GM12878 (cell line): ENCODE measurements around the gene PRKAG2. TPM values are rescaled to one million over a fixed set of nuclear protein-coding genes. Genes with fewer than 3 reads are reported as not detected.

Source experiments
- ATAC-seq: fragments of 200-7000 bp; cut with Tn5 transposase; 3 replicates; pipeline ENCODE4 v1.9.1; 2020; ENCODE audit warnings: mild to moderate bottlenecking, moderate library complexity
- BruUV-seq: library from RNA; stranded (reverse); fragments of 400-500 nt; replicated peaks from 2 replicates; lab custom pipeline; 2021; lab: Mats Ljungman, UMichigan
- CTCF ChIA-PET: fragments of 300-600 bp; sonication (Branson Sonifier 250); formaldehyde crosslinking; extraction: SDS; loops from one replicate; lab custom pipeline; 2021; ENCODE audit warnings: inconsistent platforms; lab: Yijun Ruan, JAX
- POLR2A ChIA-PET: fragments of 350-600 bp; formaldehyde crosslinking; extraction: SDS; loops from one replicate; lab custom pipeline; 2021; ENCODE audit warnings: inconsistent platforms; lab: Charles Lee
- RAD21 ChIA-PET: fragments of 300-600 bp; sonication (Branson Sonifier 250); formaldehyde crosslinking; loops from one replicate; lab custom pipeline; 2023; ENCODE audit warnings: antibody characterized with exemption; ENCODE audit not compliant: unreplicated experiment; lab: Charles Lee
- SMC1A ChIA-PET: fragments of 300-600 bp; sonication (Branson Sonifier 250); formaldehyde crosslinking; loops from one replicate; lab custom pipeline; 2023; ENCODE audit not compliant: unreplicated experiment, uncharacterized antibody; lab: Charles Lee
- DNase-seq: peaks from one replicate; pipeline ENCODE4 v3.0.0-alpha.2; 2011; ENCODE audit warnings: low read depth, low spot score
- FAIRE-seq: peaks from 3 replicates; lab custom pipeline; 2011; peaks lifted over from hg19 to GRCh38; lab: Jason Lieb, UNC
- H2AFZ ChIP-seq: 2 replicates; pipeline ENCODE4 v1.6.0; 2011; ENCODE audit warnings: low read depth, low read length, control low read depth; ENCODE audit not compliant: control insufficient read depth
- H3K27ac ChIP-seq: 2 replicates; pipeline ENCODE4 v1.5.1; 2011; ENCODE audit warnings: control low read depth; ENCODE audit not compliant: control insufficient read depth, insufficient read depth
- H3K27me3 ChIP-seq, 2 experiments: replicated peaks in 1 of 2; 2 replicates each; pipeline versions ENCODE4 v1.6.0 to v1.6.1; 2011; ENCODE audit warnings: low read length in 1 of 2; ENCODE audit not compliant: control insufficient read depth in 2 of 2, insufficient read depth in 2 of 2
- H3K36me3 ChIP-seq, 2 experiments: 2 replicates each; pipeline ENCODE4 v1.5.1; 2011; ENCODE audit warnings: low read length in 1 of 2; ENCODE audit not compliant: control insufficient read depth in 2 of 2, insufficient read depth in 2 of 2
- H3K4me1 ChIP-seq: 2 replicates; pipeline ENCODE4 v1.6.1; 2011; ENCODE audit warnings: mild to moderate bottlenecking, low read length, moderate library complexity, mixed read lengths; ENCODE audit not compliant: control insufficient read depth, insufficient read depth
- H3K4me2 ChIP-seq: 2 replicates; pipeline ENCODE4 v1.6.0; 2011; ENCODE audit warnings: control low read depth; ENCODE audit not compliant: control insufficient read depth, insufficient read depth
- H3K4me3 ChIP-seq: fragments of 200-600 bp; sonication (generic); 2 replicates; pipeline ENCODE4 v1.5.1; 2016
- H3K79me2 ChIP-seq: 2 replicates; pipeline ENCODE4 v1.6.0; 2011; ENCODE audit warnings: low read length; ENCODE audit not compliant: control insufficient read depth, insufficient read depth
- H3K9ac ChIP-seq: 2 replicates; pipeline ENCODE4 v1.8.0; 2011; ENCODE audit warnings: low read length, control low read depth, mixed read lengths; ENCODE audit not compliant: control insufficient read depth, insufficient read depth
- H3K9me3 ChIP-seq: replicated peaks from 3 replicates; pipeline ENCODE4 v1.5.1; 2011; ENCODE audit warnings: mild to moderate bottlenecking, low read length; ENCODE audit not compliant: control insufficient read depth, insufficient read depth
- H4K20me1 ChIP-seq: 2 replicates; pipeline ENCODE4 v1.6.0; 2011; ENCODE audit not compliant: control insufficient read depth, insufficient read depth
- ATF7 ChIP-seq: fragments of 450-650 bp; IDR thresholded peaks from 2 replicates; pipeline ENCODE4 v1.6.1; 2016; ENCODE audit warnings: low read depth, mild to moderate bottlenecking
- CBX5 ChIP-seq: sonication (generic); IDR thresholded peaks from 2 replicates; pipeline ENCODE4 v1.6.1; 2016; ENCODE audit warnings: low read depth, moderate library complexity, mild to moderate bottlenecking, inconsistent platforms
- FOXM1 ChIP-seq: IDR thresholded peaks from 2 replicates; pipeline ENCODE4 v1.6.1; 2012; ENCODE audit warnings: low read depth, mild to moderate bottlenecking, inconsistent platforms, low read length, moderate library complexity
- GABPA ChIP-seq: IDR thresholded peaks from 2 replicates; pipeline ENCODE4 v1.6.1; 2014; ENCODE audit warnings: antibody characterized with exemption, low read depth, mild to moderate bottlenecking, inconsistent platforms
- KAT2A ChIP-seq: conservative IDR thresholded peaks from 2 replicates; pipeline ENCODE4 v1.6.1; 2011; ENCODE audit warnings: low read depth, low read length; ENCODE audit not compliant: control insufficient read depth
- MEF2B ChIP-seq: fragments of 450-650 bp; IDR thresholded peaks from 2 replicates; pipeline ENCODE4 v1.6.1; 2018; ENCODE audit warnings: mild to moderate bottlenecking, moderate library complexity; ENCODE audit not compliant: partially characterized antibody, poor library complexity, severe bottlenecking
- NFYB ChIP-seq: IDR thresholded peaks from 2 replicates; pipeline ENCODE4 v1.6.1; 2011; ENCODE audit warnings: low read depth, mild to moderate bottlenecking, low read length, improper control_type of control experiment, moderate library complexity; ENCODE audit not compliant: insufficient read depth
- SMC3 ChIP-seq: IDR thresholded peaks from 2 replicates; pipeline ENCODE4 v1.6.1; 2011; ENCODE audit warnings: low read length, improper control_type of control experiment, borderline replicate concordance
- SUPT20H ChIP-seq: IDR thresholded peaks from 2 replicates; pipeline ENCODE4 v1.6.1; 2011; ENCODE audit warnings: low read depth, mild to moderate bottlenecking, low read length, moderate library complexity, borderline replicate concordance; ENCODE audit not compliant: control insufficient read depth
- TCF12 ChIP-seq: IDR thresholded peaks from 2 replicates; pipeline ENCODE4 v1.6.1; 2011; ENCODE audit warnings: low read depth, mild to moderate bottlenecking, low read length
- ZNF384 ChIP-seq: IDR thresholded peaks from 2 replicates; pipeline ENCODE4 v1.6.1; 2012; ENCODE audit warnings: low read depth, mild to moderate bottlenecking, low read length, improper control_type of control experiment, borderline replicate concordance
- WGBS: methylation state at CpG from one replicate; pipeline ENCODE4 v1.1.6; 2016; ENCODE audit warnings: low lambda C conversion rate; ENCODE audit not compliant: insufficient replicate concordance, insufficient coverage; ENCODE audit errors: missing lambda C conversion rate; 5-methylcytosine and 5-hydroxymethylcytosine counted together
- in situ Hi-C: fragments of 300-500 bp; cut with MboI; formaldehyde crosslinking; loops from 9 replicates; pipeline ENCODE4 v1.14.3; 2018; ENCODE audit warnings: mixed read lengths
- intact Hi-C: fragments of 100-400 bp; cut with micrococcal nuclease; formaldehyde crosslinking; loops from one replicate; pipeline ENCODE4 v1.14.2; 2022; ENCODE audit not compliant: unreplicated experiment
- polyA plus RNA-seq, 11 experiments: library from polyadenylated mRNA; depleted of rRNA in 4 of 11; unstranded in 6 of 11; stranded (reverse) in 5 of 11; fragments of >200 nt; fragmentation: Nextera tagmentation in 4 of 11; fragmentation: Illumina TruSeq in 1 of 11; extraction: Ambion mirVana in 4 of 11; extraction: Trizol in 1 of 11; gene quantifications; 1 replicate in 1 of 11; 2 replicates in 10 of 11; pipeline versions ENCODE4 v1.2.1 to v1.2.3, GENCODE V29; 2011 to 2016; ENCODE audit warnings: inconsistent platforms in 2 of 11, missing spikeins in 2 of 11, low read depth in 1 of 11
- total RNA-seq, 4 experiments: library from RNA; depleted of rRNA in 3 of 4; stranded (reverse); fragments of >200 nt in 3 of 4; fragmentation: Illumina TruSeq in 1 of 4; extraction: Trizol in 1 of 4; gene quantifications; 2 replicates each; pipeline versions ENCODE4 v1.2.1 to v1.2.3, GENCODE V29; 2013 to 2021
- TF ChIP-seq, protein P1 (sequence below): fragments of 450-650 bp; IDR thresholded peaks from 2 replicates; pipeline ENCODE4 v1.6.1; 2017; ENCODE audit warnings: mild to moderate bottlenecking, low read depth, inconsistent platforms; ENCODE audit not compliant: poor library complexity, severe bottlenecking
- TF ChIP-seq, protein P2 (sequence below): fragments of 450-650 bp; IDR thresholded peaks from 2 replicates; pipeline ENCODE4 v1.6.1; 2014; ENCODE audit warnings: mild to moderate bottlenecking

The PRKAG2 gene
- total and polyA plus RNA-seq, 10 of the 15 experiments (the other 5 are each of a cell fraction or from before 2014, with no cell fraction given) = 3.4 to 8.9 (median 6.8) TPM

DNA sequence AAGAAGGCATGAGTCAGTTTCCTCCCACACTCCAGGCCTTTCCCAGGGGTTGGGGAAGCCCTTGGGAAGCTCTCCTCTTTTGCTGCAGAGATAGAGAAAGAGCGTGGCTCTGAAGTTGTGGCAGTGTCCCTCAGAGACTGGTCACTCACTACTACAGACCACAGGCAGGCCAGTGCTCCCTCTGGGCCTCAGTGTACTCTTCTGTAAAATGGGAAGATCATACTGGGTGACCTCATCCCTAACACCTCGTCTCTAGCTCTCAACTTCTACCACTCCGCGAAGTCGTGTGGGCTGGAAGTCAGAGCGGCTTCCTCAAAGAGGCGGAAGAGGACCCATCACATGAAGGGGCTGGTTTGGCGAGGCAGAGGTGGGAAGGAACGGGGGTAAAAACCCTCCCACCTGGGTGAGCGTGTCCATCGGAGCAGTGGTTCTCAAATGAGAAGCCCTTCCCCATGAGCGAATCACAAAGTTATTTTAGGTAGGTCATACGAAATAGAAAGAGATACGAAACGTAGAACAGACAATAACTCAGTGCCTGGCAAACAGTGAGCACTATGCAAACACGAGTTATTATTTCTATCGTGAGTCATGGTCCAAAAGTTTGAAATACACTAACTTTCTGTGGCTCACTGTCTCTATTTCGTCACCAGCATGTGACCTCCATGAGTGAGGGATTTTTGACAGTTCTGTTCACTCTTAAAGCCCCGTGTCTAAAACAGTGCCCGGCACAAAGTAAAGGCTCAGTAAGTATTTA lies 32.7 kb downstream of the PRKAG2 start:
- H3K4me2 ChIP-seq = no peak overlapping the region
- no peak for DNase-seq
- ChIA-PET SMC1A (no interaction called here), RAD21 (no interaction called here), CTCF (no interaction called here), POLR2A (no interaction called here)
- no peaks in the 10 kb centered on the region for H3K9me3 ChIP-seq
- no peaks in the 10 kb centered on the region for H3K36me3 ChIP-seq
- peaks cover 1% of the 10 kb centered on the region for H3K4me1 ChIP-seq
- in situ Hi-C loops = no loop called here
- intact Hi-C loops = no loop called here
- no peak overlapping the region for H2AFZ ChIP-seq
- H3K79me2 ChIP-seq = no peaks in the 10 kb centered on the region
- no peak overlapping the region for H3K9ac ChIP-seq
- H3K27ac ChIP-seq = no peak overlapping the region
- H3K4me3 ChIP-seq = no peak overlapping the region
- TF ChIP-seq GABPA = no peak
- no peak for TF ChIP-seq ZNF384
- TF ChIP-seq SMC3 = no peak
- TF ChIP-seq, all 136 proteins: peak for 0
- BruUV-seq = no TSS peak
- no peak for FAIRE-seq
- no peak for ATAC-seq
- H3K27me3 ChIP-seq = no peaks in the 10 kb centered on the region
- no peaks in the 10 kb centered on the region for H4K20me1 ChIP-seq
- WGBS = 29% methylated on average over 20 of the region's 20 CpGs

DNA sequence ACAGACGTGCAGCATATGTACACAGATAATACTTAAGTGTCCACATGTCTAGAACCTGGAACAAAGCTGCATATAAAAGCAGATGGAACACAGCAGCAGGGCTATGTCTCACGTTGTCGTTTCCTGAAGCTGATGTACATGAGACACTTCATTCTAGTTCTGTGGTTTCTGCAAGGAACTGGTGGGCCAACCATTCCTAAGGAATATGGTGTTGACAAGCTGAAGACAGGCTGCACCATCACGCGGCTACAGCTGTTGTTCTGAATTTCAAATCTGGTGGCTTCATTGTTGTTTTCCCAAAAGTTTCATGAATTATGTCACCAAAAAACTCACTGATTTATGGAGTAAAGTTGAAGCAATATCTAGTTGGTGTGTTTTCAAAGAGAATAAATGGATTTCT lies 33.7 kb downstream of the PRKAG2 start:
- H3K4me1 ChIP-seq = peaks cover 7% of the 10 kb centered on the region
- no peaks in the 10 kb centered on the region for H3K27me3 ChIP-seq
- H2AFZ ChIP-seq = no peak overlapping the region
- no peak overlapping the region for H3K27ac ChIP-seq
- BruUV-seq = no TSS peak
- no peak overlapping the region for H3K4me3 ChIP-seq
- POLR2A ChIA-PET = no interaction called here
- intact Hi-C loops = no loop called here
- CTCF ChIA-PET = no interaction called here
- no peak for FAIRE-seq
- in situ Hi-C loops = no loop called here
- H3K4me2 ChIP-seq = no peak overlapping the region
- no peaks in the 10 kb centered on the region for H3K79me2 ChIP-seq
- no peak for DNase-seq
- WGBS = 88% methylated on average over 5 of the region's 5 CpGs
- H3K9me3 ChIP-seq = no peaks in the 10 kb centered on the region
- ATAC-seq = no peak
- no peak overlapping the region for H3K9ac ChIP-seq
- H3K36me3 ChIP-seq = no peaks in the 10 kb centered on the region
- RAD21 ChIA-PET = no interaction called here
- SMC1A ChIA-PET = interaction anchor here (0.6 kb wide), 1 partner anchor 518 kb away, joined by 3 read pairs; no protein-coding TSS in a partner anchor
- H4K20me1 ChIP-seq = no peaks in the 10 kb centered on the region
- TF ChIP-seq, protein P1, sequence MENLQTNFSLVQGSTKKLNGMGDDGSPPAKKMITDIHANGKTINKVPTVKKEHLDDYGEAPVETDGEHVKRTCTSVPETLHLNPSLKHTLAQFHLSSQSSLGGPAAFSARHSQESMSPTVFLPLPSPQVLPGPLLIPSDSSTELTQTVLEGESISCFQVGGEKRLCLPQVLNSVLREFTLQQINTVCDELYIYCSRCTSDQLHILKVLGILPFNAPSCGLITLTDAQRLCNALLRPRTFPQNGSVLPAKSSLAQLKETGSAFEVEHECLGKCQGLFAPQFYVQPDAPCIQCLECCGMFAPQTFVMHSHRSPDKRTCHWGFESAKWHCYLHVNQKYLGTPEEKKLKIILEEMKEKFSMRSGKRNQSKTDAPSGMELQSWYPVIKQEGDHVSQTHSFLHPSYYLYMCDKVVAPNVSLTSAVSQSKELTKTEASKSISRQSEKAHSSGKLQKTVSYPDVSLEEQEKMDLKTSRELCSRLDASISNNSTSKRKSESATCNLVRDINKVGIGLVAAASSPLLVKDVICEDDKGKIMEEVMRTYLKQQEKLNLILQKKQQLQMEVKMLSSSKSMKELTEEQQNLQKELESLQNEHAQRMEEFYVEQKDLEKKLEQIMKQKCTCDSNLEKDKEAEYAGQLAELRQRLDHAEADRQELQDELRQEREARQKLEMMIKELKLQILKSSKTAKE = no peak
- TF ChIP-seq ATF7 (no peak), KAT2A (no peak), MEF2B (no peak), FOXM1 (no peak), TCF12 (no peak), SUPT20H (no peak), CBX5 (no peak), NFYB (no peak)
- TF ChIP-seq, protein P2, sequence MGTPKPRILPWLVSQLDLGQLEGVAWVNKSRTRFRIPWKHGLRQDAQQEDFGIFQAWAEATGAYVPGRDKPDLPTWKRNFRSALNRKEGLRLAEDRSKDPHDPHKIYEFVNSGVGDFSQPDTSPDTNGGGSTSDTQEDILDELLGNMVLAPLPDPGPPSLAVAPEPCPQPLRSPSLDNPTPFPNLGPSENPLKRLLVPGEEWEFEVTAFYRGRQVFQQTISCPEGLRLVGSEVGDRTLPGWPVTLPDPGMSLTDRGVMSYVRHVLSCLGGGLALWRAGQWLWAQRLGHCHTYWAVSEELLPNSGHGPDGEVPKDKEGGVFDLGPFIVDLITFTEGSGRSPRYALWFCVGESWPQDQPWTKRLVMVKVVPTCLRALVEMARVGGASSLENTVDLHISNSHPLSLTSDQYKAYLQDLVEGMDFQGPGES = no peak
